A549 treated with RU486 at 1 μM for 4 hours (cell line): ENCODE results near the gene AMPD2. TPM values are rescaled to one million over a fixed set of nuclear protein-coding genes. Genes with fewer than 3 reads are reported as not detected.

ENCODE experiments used
- total RNA-seq: library from RNA; stranded (reverse); fragments of 200-300 nt; extraction: Qiagen RNA extraction; gene quantifications from 5 replicates; pipeline ENCODE4 v1.2.3, GENCODE V29; 2022; ENCODE audit warnings: low read depth

Gene AMPD2
- 24.4 to 31.6 TPM (median 29.2 TPM) in 5 replicates for total RNA-seq

GRCh38 chr1:109619576-109620400, at the start of gene AMPD2, which contains the start of gene GNAT2:
TSS of gene AMPD2 (plus strand) at chr1:109619837. CDS start at chr1:109621176, 1,339 bp downstream.
TSS of gene GNAT2 (minus strand) at chr1:109619616. CDS start at chr1:109612870, 6,746 bp downstream.

GRCh38 chr1:109655615-109656519, 36.2 kb downstream of the AMPD2 start, which contains the start of gene GSTM4:
TSS of gene GSTM4 (plus strand) at chr1:109656099. CDS start at chr1:109656390, 291 bp downstream.

GRCh38 chr1:109667452-109668122, 48.0 kb downstream of the AMPD2 start, which contains the start of gene GSTM2:
TSS of gene GSTM2 (plus strand) at chr1:109668057. CDS start at chr1:109668116, 59 bp downstream.

Other genes starting within 250 kb of the AMPD2 start
- 3.0 to 4.8 TPM (median 3.8 TPM) in 5 replicates for gene SORT1, start 221.9 kb upstream of the AMPD2 start, total RNA-seq
- 102 to 125 TPM (median 116 TPM) in 5 replicates for gene PSMA5, start 193.4 kb upstream of the AMPD2 start, total RNA-seq
- gene SYPL2, start 153.3 kb upstream of the AMPD2 start, total RNA-seq: 0.06 to 0.13 TPM (median 0.10 TPM) in 4 of 5 replicates, not detected in the other
- gene ATXN7L2, start 135.9 kb upstream of the AMPD2 start, total RNA-seq: 1.6 to 2.8 TPM (median 2.3 TPM) in 5 replicates
- 3.5 to 5.0 TPM (median 4.4 TPM) in 5 replicates for gene CYB561D1, start 125.7 kb upstream of the AMPD2 start, total RNA-seq
- 1.1 to 1.4 TPM (median 1.2 TPM) in 5 replicates for gene AMIGO1, start 110.1 kb upstream of the AMPD2 start, total RNA-seq
- gene GPR61, start 80.0 kb upstream of the AMPD2 start, total RNA-seq: not detected in 5 replicates
- 2.8 to 5.3 TPM (median 5.1 TPM) in 5 replicates for gene GNAI3, start 71.2 kb upstream of the AMPD2 start, total RNA-seq
- 0.23 to 0.30 TPM in 2 of 5 replicates, not detected in the others for gene GNAT2, start 221 bp upstream of the AMPD2 start, total RNA-seq
- 8.5 to 10.0 TPM (median 9.6 TPM) in 5 replicates for gene GSTM4, start 36.3 kb downstream of the AMPD2 start, total RNA-seq
- gene GSTM2, start 48.2 kb downstream of the AMPD2 start, total RNA-seq: 3.0 to 4.6 TPM (median 3.9 TPM) in 5 replicates
- gene GSTM1, start 68.0 kb downstream of the AMPD2 start, total RNA-seq: not detected in 5 replicates
- not detected in 5 replicates for gene GSTM5, start 92.4 kb downstream of the AMPD2 start, total RNA-seq
- gene GSTM3, start 121.2 kb downstream of the AMPD2 start, total RNA-seq: 22.5 to 32.1 TPM (median 24.6 TPM) in 5 replicates
- 0.91 to 2.0 TPM (median 1.4 TPM) in 5 replicates for gene EPS8L3, start 144.1 kb downstream of the AMPD2 start, total RNA-seq